Measurements from ENCODE around the gene GSG1L. TPM values are rescaled to one million over a fixed set of nuclear protein-coding genes. Genes with fewer than 3 reads are reported as not detected.

GSG1L gene
- polyA plus RNA-seq, 2 donors = 0.12 to 0.19 TPM

- 37 to 52% methylated on average over 7 of the region's 7 CpGs for WGBS, 2 donors
- no peak overlapping the region for H3K27ac ChIP-seq (ENCODE audit: low read depth in 2 of 2, low read length in 1 of 2)
- no peaks in the 10 kb centered on the region for H3K4me1 ChIP-seq (ENCODE audit: control insufficient read depth in 2 of 2, insufficient read depth in 2 of 2, low read length in 1 of 2)
- H3K4me3 ChIP-seq (ENCODE audit: low read depth in 1 of 2, low read length in 2 of 2) = no peak overlapping the region
- H3K36me3 ChIP-seq (ENCODE audit: control insufficient read depth in 2 of 2, insufficient read depth in 2 of 2, low read length in 1 of 2) = no peaks in the 10 kb centered on the region
- peaks cover 0 to 4% of the 10 kb centered on the region in 2 donors for H3K9me3 ChIP-seq (ENCODE audit: control insufficient read depth in 2 of 2, insufficient read depth in 1 of 2, low read depth in 1 of 2, low read length in 1 of 2)
- H3K27me3 ChIP-seq (ENCODE audit: control insufficient read depth in 1 of 2, insufficient read depth in 2 of 2, low read length in 2 of 2) = no peaks in the 10 kb centered on the region
Measured at GRCh38 chr16:28011971-28012445, 51.5 kb downstream of the GSG1L start.

GRCh38 chr16:28011223-28011622 is 52.3 kb downstream of the GSG1L start:
- Histone ChIP-seq H3K27me3 (ENCODE audit: control insufficient read depth in 1 of 2, insufficient read depth in 2 of 2, low read length in 2 of 2) (no peaks in the 10 kb centered on the region), H3K4me3 (ENCODE audit: low read depth in 1 of 2, low read length in 2 of 2) (no peak overlapping the region), H3K27ac (ENCODE audit: low read depth in 2 of 2, low read length in 1 of 2) (no peak overlapping the region), H3K36me3 (ENCODE audit: control insufficient read depth in 2 of 2, insufficient read depth in 2 of 2, low read length in 1 of 2) (no peaks in the 10 kb centered on the region), H3K4me1 (ENCODE audit: control insufficient read depth in 2 of 2, insufficient read depth in 2 of 2, low read length in 1 of 2) (no peaks in the 10 kb centered on the region), H3K9me3 (ENCODE audit: control insufficient read depth in 2 of 2, insufficient read depth in 1 of 2, low read depth in 1 of 2, low read length in 1 of 2) (peaks cover 0 to 4% of the 10 kb centered on the region in 2 donors)
- 82% methylated on average over 11 of the region's 11 CpGs for WGBS, 2 donors

- Histone ChIP-seq H3K27me3 (ENCODE audit: control insufficient read depth in 1 of 2, insufficient read depth in 2 of 2, low read length in 2 of 2) (no peaks in the 10 kb centered on the region), H3K36me3 (ENCODE audit: control insufficient read depth in 2 of 2, insufficient read depth in 2 of 2, low read length in 1 of 2) (no peaks in the 10 kb centered on the region), H3K4me3 (ENCODE audit: low read depth in 1 of 2, low read length in 2 of 2) (no peak overlapping the region), H3K4me1 (ENCODE audit: control insufficient read depth in 2 of 2, insufficient read depth in 2 of 2, low read length in 1 of 2) (no peaks in the 10 kb centered on the region), H3K27ac (ENCODE audit: low read depth in 2 of 2, low read length in 1 of 2) (no peak overlapping the region), H3K9me3 (ENCODE audit: control insufficient read depth in 2 of 2, insufficient read depth in 1 of 2, low read depth in 1 of 2, low read length in 1 of 2) (peaks cover 0 to 4% of the 10 kb centered on the region in 2 donors)
- 50 to 61% methylated on average over 9 of the region's 9 CpGs for WGBS, 2 donors
Measured at GRCh38 chr16:28010671-28011070, 52.8 kb downstream of the GSG1L start.

- H3K27me3 ChIP-seq (ENCODE audit: control insufficient read depth in 1 of 2, insufficient read depth in 2 of 2, low read length in 2 of 2) = no peaks in the 10 kb centered on the region
- H3K4me1 ChIP-seq (ENCODE audit: control insufficient read depth in 2 of 2, insufficient read depth in 2 of 2, low read length in 1 of 2) = no peaks in the 10 kb centered on the region
- H3K27ac ChIP-seq (ENCODE audit: low read depth in 2 of 2, low read length in 1 of 2) = no peak overlapping the region
- H3K36me3 ChIP-seq (ENCODE audit: control insufficient read depth in 2 of 2, insufficient read depth in 2 of 2, low read length in 1 of 2) = no peaks in the 10 kb centered on the region
- H3K4me3 ChIP-seq (ENCODE audit: low read depth in 1 of 2, low read length in 2 of 2) = no peak overlapping the region
- WGBS, 2 donors = 65 to 67% methylated on average over 17 of the region's 17 CpGs
- H3K9me3 ChIP-seq (ENCODE audit: control insufficient read depth in 2 of 2, insufficient read depth in 1 of 2, low read depth in 1 of 2, low read length in 1 of 2) = peaks cover 0 to 4% of the 10 kb centered on the region in 2 donors
Measured at GRCh38 chr16:28009586-28010373, 53.7 kb downstream of the GSG1L start.

- 77% methylated on average over 9 of the region's 9 CpGs for WGBS, 2 donors
- no peaks in the 10 kb centered on the region for H3K4me1 ChIP-seq (ENCODE audit: control insufficient read depth in 2 of 2, insufficient read depth in 2 of 2, low read length in 1 of 2)
Measured at GRCh38 chr16:28003923-28004322, 59.6 kb downstream of the GSG1L start.

GRCh38 chr16:28003021-28003865 is 60.3 kb downstream of the GSG1L start:
- Histone ChIP-seq H3K27ac (ENCODE audit: low read depth in 2 of 2, low read length in 1 of 2) (no peak overlapping the region), H3K27me3 (ENCODE audit: control insufficient read depth in 1 of 2, insufficient read depth in 2 of 2, low read length in 2 of 2) (no peaks in the 10 kb centered on the region), H3K4me3 (ENCODE audit: low read depth in 1 of 2, low read length in 2 of 2) (no peak overlapping the region), H3K36me3 (ENCODE audit: control insufficient read depth in 2 of 2, insufficient read depth in 2 of 2, low read length in 1 of 2) (no peaks in the 10 kb centered on the region), H3K4me1 (ENCODE audit: control insufficient read depth in 2 of 2, insufficient read depth in 2 of 2, low read length in 1 of 2) (no peaks in the 10 kb centered on the region), H3K9me3 (ENCODE audit: control insufficient read depth in 2 of 2, insufficient read depth in 1 of 2, low read depth in 1 of 2, low read length in 1 of 2) (no peaks in the 10 kb centered on the region)
- WGBS, 2 donors = 69 to 71% methylated on average over 14 of the region's 14 CpGs

More at GRCh38 chr16:28003923-28004322, 59.6 kb downstream of the GSG1L start:
- Histone ChIP-seq H3K27ac (ENCODE audit: low read depth in 2 of 2, low read length in 1 of 2) (no peak overlapping the region), H3K36me3 (ENCODE audit: control insufficient read depth in 2 of 2, insufficient read depth in 2 of 2, low read length in 1 of 2) (no peaks in the 10 kb centered on the region), H3K9me3 (ENCODE audit: control insufficient read depth in 2 of 2, insufficient read depth in 1 of 2, low read depth in 1 of 2, low read length in 1 of 2) (no peaks in the 10 kb centered on the region), H3K4me3 (ENCODE audit: low read depth in 1 of 2, low read length in 2 of 2) (no peak overlapping the region), H3K27me3 (ENCODE audit: control insufficient read depth in 1 of 2, insufficient read depth in 2 of 2, low read length in 2 of 2) (no peaks in the 10 kb centered on the region)

- Histone ChIP-seq H3K9me3 (ENCODE audit: control insufficient read depth in 2 of 2, insufficient read depth in 1 of 2, low read depth in 1 of 2, low read length in 1 of 2) (no peaks in the 10 kb centered on the region), H3K27ac (ENCODE audit: low read depth in 2 of 2, low read length in 1 of 2) (no peak overlapping the region), H3K4me1 (ENCODE audit: control insufficient read depth in 2 of 2, insufficient read depth in 2 of 2, low read length in 1 of 2) (no peaks in the 10 kb centered on the region), H3K27me3 (ENCODE audit: control insufficient read depth in 1 of 2, insufficient read depth in 2 of 2, low read length in 2 of 2) (no peaks in the 10 kb centered on the region), H3K4me3 (ENCODE audit: low read depth in 1 of 2, low read length in 2 of 2) (no peak overlapping the region), H3K36me3 (ENCODE audit: control insufficient read depth in 2 of 2, insufficient read depth in 2 of 2, low read length in 1 of 2) (no peaks in the 10 kb centered on the region)
- WGBS, 2 donors = 62 to 72% methylated on average over 4 of the region's 4 CpGs
Measured at GRCh38 chr16:28001642-28002041, 61.9 kb downstream of the GSG1L start.

- H3K4me1 ChIP-seq (ENCODE audit: control insufficient read depth in 2 of 2, insufficient read depth in 2 of 2, low read length in 1 of 2) = no peaks in the 10 kb centered on the region
- WGBS, 2 donors = 74 to 81% methylated on average over 9 of the region's 9 CpGs
- no peak overlapping the region for H3K27ac ChIP-seq (ENCODE audit: low read depth in 2 of 2, low read length in 1 of 2)
- H3K4me3 ChIP-seq (ENCODE audit: low read depth in 1 of 2, low read length in 2 of 2) = no peak overlapping the region
- no peaks in the 10 kb centered on the region for H3K36me3 ChIP-seq (ENCODE audit: control insufficient read depth in 2 of 2, insufficient read depth in 2 of 2, low read length in 1 of 2)
- H3K9me3 ChIP-seq (ENCODE audit: control insufficient read depth in 2 of 2, insufficient read depth in 1 of 2, low read depth in 1 of 2, low read length in 1 of 2) = no peaks in the 10 kb centered on the region
- H3K27me3 ChIP-seq (ENCODE audit: control insufficient read depth in 1 of 2, insufficient read depth in 2 of 2, low read length in 2 of 2) = no peaks in the 10 kb centered on the region
Measured at GRCh38 chr16:28001184-28001583, 62.3 kb downstream of the GSG1L start.

GRCh38 chr16:28000314-28001169 is 63.0 kb downstream of the GSG1L start:
- H3K27ac ChIP-seq (ENCODE audit: low read depth in 2 of 2, low read length in 1 of 2) = no peak overlapping the region
- no peaks in the 10 kb centered on the region for H3K4me1 ChIP-seq (ENCODE audit: control insufficient read depth in 2 of 2, insufficient read depth in 2 of 2, low read length in 1 of 2)
- H3K36me3 ChIP-seq (ENCODE audit: control insufficient read depth in 2 of 2, insufficient read depth in 2 of 2, low read length in 1 of 2) = no peaks in the 10 kb centered on the region
- no peaks in the 10 kb centered on the region for H3K9me3 ChIP-seq (ENCODE audit: control insufficient read depth in 2 of 2, insufficient read depth in 1 of 2, low read depth in 1 of 2, low read length in 1 of 2)
- no peaks in the 10 kb centered on the region for H3K27me3 ChIP-seq (ENCODE audit: control insufficient read depth in 1 of 2, insufficient read depth in 2 of 2, low read length in 2 of 2)
- no peak overlapping the region for H3K4me3 ChIP-seq (ENCODE audit: low read depth in 1 of 2, low read length in 2 of 2)
- WGBS, 2 donors = 55 to 60% methylated on average over 9 of the region's 9 CpGs

Measured in esophagus (tissue), 2 donors.